Measurements from ENCODE around the gene C4BPA. TPM values are rescaled to one million over a fixed set of nuclear protein-coding genes. Genes with fewer than 3 reads are reported as not detected.

The C4BPA gene
- total RNA-seq, 2 donors from 2014 or later: not detected

GRCh38 chr1:207064561-207064960 is 39.5 kb upstream of the C4BPA start:
- TF ChIP-seq, protein P1, sequence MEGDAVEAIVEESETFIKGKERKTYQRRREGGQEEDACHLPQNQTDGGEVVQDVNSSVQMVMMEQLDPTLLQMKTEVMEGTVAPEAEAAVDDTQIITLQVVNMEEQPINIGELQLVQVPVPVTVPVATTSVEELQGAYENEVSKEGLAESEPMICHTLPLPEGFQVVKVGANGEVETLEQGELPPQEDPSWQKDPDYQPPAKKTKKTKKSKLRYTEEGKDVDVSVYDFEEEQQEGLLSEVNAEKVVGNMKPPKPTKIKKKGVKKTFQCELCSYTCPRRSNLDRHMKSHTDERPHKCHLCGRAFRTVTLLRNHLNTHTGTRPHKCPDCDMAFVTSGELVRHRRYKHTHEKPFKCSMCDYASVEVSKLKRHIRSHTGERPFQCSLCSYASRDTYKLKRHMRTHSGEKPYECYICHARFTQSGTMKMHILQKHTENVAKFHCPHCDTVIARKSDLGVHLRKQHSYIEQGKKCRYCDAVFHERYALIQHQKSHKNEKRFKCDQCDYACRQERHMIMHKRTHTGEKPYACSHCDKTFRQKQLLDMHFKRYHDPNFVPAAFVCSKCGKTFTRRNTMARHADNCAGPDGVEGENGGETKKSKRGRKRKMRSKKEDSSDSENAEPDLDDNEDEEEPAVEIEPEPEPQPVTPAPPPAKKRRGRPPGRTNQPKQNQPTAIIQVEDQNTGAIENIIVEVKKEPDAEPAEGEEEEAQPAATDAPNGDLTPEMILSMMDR (IDR thresholded peaks at IDR 0.05): no peak
- TF ChIP-seq POLR2A (IDR thresholded peaks at IDR 0.05) (no peak), POLR2AphosphoS5 (IDR thresholded peaks at IDR 0.05) (no peak)
- H3K36me3 ChIP-seq: no peaks in the 10 kb centered on the region
- no peak for DNase-seq (ENCODE audit: low spot score)
- H3K4me3 ChIP-seq: no peak overlapping the region
- WGBS: 79% methylated on average over 8 of the region's 8 CpGs
- H3K27me3 ChIP-seq (replicated peaks; ENCODE audit: insufficient read depth): no peaks in the 10 kb centered on the region
- no peaks in the 10 kb centered on the region for H3K9me3 ChIP-seq
- intact Hi-C loops (cut with DNase I): no loop called here
- no peaks in the 10 kb centered on the region for H3K4me1 ChIP-seq (replicated peaks)
- no peak overlapping the region for H3K27ac ChIP-seq

DNA sequence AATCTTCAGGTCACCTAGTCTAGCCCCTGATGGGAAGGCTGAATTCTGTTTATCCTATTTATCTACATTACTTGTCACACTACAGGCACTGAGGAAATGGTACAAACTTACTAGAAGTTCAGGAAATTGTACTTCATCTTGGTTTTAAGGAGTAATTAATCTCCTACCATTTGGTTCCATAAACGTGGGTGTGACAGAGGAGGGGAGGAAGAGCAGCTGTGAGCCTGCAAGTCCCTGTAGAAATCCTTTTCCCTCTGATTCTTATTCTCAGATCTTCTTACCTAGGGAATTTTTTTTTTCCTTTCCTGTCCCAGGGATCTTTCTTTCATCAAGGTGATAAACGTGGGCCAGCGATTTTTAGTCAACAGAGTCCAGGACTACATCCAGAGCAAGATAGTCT is 36.8 kb upstream of the C4BPA start:
- 60% methylated on average over 3 of the region's 3 CpGs for WGBS
- no peak for DNase-seq (ENCODE audit: low spot score)
- Histone ChIP-seq H3K9me3 (no peaks in the 10 kb centered on the region), H3K27ac (no peak overlapping the region), H3K4me1 (replicated peaks) (no peaks in the 10 kb centered on the region), H3K36me3 (peaks cover 0 to 3% of the 10 kb centered on the region in 2 donors), H3K27me3 (replicated peaks; ENCODE audit: insufficient read depth) (no peaks in the 10 kb centered on the region), H3K4me3 (no peak overlapping the region)
- intact Hi-C loops (cut with DNase I): no loop called here
- no peak for TF ChIP-seq POLR2A (IDR thresholded peaks at IDR 0.05)
- TF ChIP-seq, protein P1 (IDR thresholded peaks at IDR 0.05): no peak
- no peak for TF ChIP-seq POLR2AphosphoS5 (IDR thresholded peaks at IDR 0.05)

DNA sequence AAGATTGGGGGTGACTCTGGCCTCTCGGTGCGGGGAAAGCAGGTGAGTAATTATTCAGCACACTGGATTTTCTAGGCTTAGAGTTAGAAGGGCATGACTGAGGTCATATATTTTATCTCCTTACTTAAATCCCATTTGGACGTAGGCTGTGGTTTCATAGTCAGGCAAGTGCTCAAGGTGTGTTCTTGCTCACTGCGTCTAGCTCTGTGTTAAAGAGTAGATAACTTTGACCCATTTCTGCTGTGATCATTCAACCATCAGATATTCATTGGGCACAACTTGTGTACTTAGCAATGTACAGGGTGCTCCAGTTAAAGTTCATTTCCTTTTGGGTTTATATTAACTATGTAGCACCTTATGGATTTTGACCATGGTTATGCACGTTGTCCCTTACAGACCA is 36.4 kb upstream of the C4BPA start:
- DNase-seq (ENCODE audit: low spot score): no peak
- H3K4me3 ChIP-seq: no peak overlapping the region
- TF ChIP-seq, protein P1 (IDR thresholded peaks at IDR 0.05): no peak
- H3K36me3 ChIP-seq: peaks cover 0 to 3% of the 10 kb centered on the region in 2 donors
- 84% methylated on average over 5 of the region's 5 CpGs for WGBS
- no peaks in the 10 kb centered on the region for H3K27me3 ChIP-seq (replicated peaks; ENCODE audit: insufficient read depth)
- intact Hi-C loops (cut with DNase I): no loop called here
- H3K4me1 ChIP-seq (replicated peaks): no peaks in the 10 kb centered on the region
- no peaks in the 10 kb centered on the region for H3K9me3 ChIP-seq
- H3K27ac ChIP-seq: no peak overlapping the region

- peaks cover 0 to 3% of the 10 kb centered on the region in 2 donors for H3K36me3 ChIP-seq
- no peak overlapping the region for H3K27ac ChIP-seq
- H3K4me1 ChIP-seq (replicated peaks): no peaks in the 10 kb centered on the region
- H3K4me3 ChIP-seq: no peak overlapping the region
- H3K27me3 ChIP-seq (replicated peaks; ENCODE audit: insufficient read depth): no peaks in the 10 kb centered on the region
- no peak for DNase-seq (ENCODE audit: low spot score)
- TF ChIP-seq, protein P1 (IDR thresholded peaks at IDR 0.05): no peak
- TF ChIP-seq POLR2AphosphoS5 (IDR thresholded peaks at IDR 0.05) (no peak), POLR2A (IDR thresholded peaks at IDR 0.05) (no peak)
- intact Hi-C loops (cut with DNase I): no loop called here
- no peaks in the 10 kb centered on the region for H3K9me3 ChIP-seq
- WGBS: 89% methylated on average over 3 of the region's 3 CpGs
Observed at GRCh38 chr1:207069061-207069460, 35.0 kb upstream of the C4BPA start.

GRCh38 chr1:207069858-207070506 is 34.1 kb upstream of the C4BPA start:
- Histone ChIP-seq H3K4me1 (replicated peaks) (no peaks in the 10 kb centered on the region), H3K9me3 (no peaks in the 10 kb centered on the region), H3K27me3 (replicated peaks; ENCODE audit: insufficient read depth) (no peaks in the 10 kb centered on the region), H3K36me3 (peaks cover 0 to 3% of the 10 kb centered on the region in 2 donors), H3K27ac (no peak overlapping the region), H3K4me3 (no peak overlapping the region)
- intact Hi-C loops (cut with DNase I): no loop called here
- DNase-seq (ENCODE audit: low spot score): no peak
- TF ChIP-seq POLR2A (IDR thresholded peaks at IDR 0.05): no peak
- 96% methylated on average over 5 of the region's 5 CpGs for WGBS
